ENCODE results near the gene SPATA13.
A peak's percentile ranks its signal among the peaks of the same experiment; 100 is the strongest.

DNA sequence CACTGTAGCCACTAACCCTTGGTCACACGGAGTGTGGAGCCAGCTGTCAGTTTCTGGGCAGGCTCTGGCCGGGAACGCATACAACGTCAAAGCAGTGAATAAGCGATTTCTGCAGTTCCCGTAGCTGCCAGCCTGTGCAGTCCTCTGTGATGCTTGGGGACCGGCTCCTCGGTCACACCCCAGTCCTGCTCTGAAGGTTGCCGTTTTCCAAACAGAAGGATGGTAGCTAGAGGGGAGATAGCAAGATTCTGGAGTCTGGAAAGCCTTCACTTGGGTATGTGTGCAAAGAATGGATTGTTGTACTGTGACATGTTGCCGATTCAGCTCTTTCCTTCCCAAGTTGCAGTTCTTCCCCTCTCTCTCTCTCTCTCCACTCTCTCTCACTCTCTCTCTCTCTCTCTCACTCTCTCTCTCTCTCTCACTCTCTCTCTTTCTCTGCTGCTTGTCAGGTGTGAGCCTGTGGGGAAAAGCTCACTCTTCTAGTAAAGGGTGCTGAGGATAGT, 110.2 kb downstream of the SPATA13 start:
- TF ChIP-seq POLR2A (IDR thresholded peaks at IDR 0.05), result no peak
- TF ChIP-seq, protein P1, sequence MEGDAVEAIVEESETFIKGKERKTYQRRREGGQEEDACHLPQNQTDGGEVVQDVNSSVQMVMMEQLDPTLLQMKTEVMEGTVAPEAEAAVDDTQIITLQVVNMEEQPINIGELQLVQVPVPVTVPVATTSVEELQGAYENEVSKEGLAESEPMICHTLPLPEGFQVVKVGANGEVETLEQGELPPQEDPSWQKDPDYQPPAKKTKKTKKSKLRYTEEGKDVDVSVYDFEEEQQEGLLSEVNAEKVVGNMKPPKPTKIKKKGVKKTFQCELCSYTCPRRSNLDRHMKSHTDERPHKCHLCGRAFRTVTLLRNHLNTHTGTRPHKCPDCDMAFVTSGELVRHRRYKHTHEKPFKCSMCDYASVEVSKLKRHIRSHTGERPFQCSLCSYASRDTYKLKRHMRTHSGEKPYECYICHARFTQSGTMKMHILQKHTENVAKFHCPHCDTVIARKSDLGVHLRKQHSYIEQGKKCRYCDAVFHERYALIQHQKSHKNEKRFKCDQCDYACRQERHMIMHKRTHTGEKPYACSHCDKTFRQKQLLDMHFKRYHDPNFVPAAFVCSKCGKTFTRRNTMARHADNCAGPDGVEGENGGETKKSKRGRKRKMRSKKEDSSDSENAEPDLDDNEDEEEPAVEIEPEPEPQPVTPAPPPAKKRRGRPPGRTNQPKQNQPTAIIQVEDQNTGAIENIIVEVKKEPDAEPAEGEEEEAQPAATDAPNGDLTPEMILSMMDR (IDR thresholded peaks at IDR 0.05), result peak in 3 of 4 experiments; percentile 19 to 62 (median 41)
